Measurements from ENCODE around the gene GCK.

The GCK gene

GRCh38 chr7:44104860-44105771 lies 84.1 kb downstream of the GCK start:
- DNase-seq (ENCODE audit: low spot score): no peak

DNA sequence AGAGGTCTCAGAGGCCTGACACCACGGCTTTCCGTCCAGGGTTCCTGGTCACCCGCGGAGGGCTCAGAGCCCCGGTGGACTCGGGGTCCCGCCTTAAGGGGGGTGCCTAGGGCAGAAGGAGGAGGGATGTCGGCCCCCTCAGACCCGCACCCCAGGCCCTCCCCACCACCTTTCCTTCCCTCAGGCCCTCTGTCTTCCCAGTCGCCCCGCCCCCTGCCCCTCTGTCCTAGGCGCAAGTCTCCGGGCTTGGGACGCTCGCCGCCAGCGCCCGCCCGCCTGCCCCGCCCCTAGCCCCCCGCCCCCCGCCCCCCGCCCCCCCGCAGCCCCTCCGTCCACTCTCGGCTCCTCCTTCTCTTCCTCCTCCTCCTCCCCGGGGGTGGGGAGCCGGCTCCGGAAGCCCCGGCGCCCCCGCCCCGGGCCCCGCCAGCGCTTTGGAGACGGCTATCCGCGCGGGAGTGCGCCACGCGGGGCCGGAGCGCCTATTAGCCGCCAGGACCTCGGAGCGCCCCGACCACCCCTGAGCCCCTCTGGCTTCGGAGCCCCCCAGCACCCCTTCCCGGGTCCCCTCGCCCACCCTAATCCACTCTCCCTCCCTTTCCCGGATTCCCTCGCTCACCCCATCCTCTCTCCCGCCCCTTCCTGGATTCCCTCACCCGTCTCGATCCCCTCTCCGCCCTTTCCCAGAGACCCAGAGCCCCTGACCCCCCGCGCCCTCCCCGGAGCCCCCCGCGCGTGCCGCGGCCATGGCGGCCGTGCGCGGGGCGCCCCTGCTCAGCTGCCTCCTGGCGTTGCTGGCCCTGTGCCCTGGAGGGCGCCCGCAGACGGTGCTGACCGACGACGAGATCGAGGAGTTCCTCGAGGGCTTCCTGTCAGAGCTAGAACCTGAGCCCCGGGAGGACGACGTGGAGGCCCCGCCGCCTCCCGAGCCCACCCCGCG lies 85.0 kb downstream of the GCK start, which contains the start of gene AEBP1:
Gene AEBP1 (plus strand): TSS at position 423 of the 937 bp plus-strand sequence. CDS start 321 bp downstream, at position 744.
- no peak for DNase-seq (ENCODE audit: low spot score)

- no peak for DNase-seq (ENCODE audit: low spot score)
These were observed 85.7 kb downstream of the GCK start for GRCh38 chr7:44103566-44103922.

DNA sequence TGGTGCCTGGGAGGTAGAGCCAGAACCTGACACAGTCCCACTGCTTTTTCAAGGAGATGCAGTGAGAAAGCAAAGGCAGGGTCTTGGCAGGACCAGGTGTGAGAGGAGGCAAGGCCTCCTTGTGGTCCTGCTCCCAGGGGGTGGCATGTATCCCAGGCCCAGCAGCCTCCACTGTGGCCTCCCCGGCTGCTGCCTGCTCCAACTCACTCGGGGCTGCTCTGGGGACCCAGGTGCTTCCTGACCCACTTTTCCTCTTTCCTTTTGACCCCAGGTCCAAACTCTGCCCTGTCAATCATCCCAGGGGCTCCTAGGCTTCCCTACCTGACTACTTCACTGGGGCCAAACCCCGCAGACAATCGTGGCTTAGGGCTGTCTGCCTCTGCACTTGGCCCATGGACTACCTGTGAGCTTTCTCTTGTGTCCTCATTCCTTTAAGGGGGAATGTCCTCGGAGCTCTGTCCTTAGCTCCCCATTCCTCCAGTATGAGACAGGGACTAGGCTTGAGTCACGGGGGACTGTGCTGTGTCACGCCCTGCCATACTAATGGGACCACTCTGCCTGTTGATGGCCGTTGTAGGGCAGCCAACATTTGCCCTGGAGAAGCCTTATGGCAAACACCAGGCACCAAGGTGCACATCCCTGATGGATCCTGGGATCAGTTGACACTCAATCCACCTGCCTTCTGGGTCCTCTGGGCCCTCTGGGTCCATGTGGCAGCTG lies 86.2 kb downstream of the GCK start:
- no peak for DNase-seq (ENCODE audit: low spot score)

- DNase-seq (ENCODE audit: low spot score): no peak
These were observed 87.0 kb downstream of the GCK start for GRCh38 chr7:44101966-44102845.

DNA sequence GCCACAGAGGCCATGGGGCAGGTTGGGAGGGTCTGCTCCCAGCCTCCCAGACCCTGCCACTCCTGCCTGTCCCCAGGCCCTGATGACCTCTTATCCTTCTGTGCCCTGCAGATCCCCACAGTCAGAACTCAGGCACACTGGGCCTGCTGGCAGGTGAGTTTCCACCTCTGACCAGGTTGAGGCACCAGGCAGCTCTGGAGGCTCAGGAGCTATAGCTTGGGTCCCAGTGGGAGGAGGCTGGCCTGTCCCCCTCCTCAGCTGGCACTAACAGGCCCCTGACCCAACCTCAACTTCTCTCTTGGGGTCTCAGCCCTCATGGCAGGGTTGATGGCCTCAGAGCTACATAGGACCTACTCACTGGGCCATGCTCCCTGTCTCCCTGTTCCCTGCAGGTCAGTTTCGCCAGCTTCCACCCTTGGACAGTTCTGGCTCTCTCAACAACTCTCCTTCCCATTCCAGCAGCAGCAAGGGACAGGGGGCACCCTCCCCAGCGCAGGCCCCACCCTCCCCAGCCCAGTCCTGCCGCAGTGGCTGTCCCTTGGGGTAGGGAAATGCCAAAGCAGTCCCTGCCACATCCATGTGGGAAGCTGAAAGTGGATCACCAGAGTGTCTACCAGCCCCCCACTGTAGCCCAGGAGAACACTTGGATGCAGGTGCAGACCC lies 87.8 kb downstream of the GCK start:
- DNase-seq (ENCODE audit: low spot score): no peak

DNA sequence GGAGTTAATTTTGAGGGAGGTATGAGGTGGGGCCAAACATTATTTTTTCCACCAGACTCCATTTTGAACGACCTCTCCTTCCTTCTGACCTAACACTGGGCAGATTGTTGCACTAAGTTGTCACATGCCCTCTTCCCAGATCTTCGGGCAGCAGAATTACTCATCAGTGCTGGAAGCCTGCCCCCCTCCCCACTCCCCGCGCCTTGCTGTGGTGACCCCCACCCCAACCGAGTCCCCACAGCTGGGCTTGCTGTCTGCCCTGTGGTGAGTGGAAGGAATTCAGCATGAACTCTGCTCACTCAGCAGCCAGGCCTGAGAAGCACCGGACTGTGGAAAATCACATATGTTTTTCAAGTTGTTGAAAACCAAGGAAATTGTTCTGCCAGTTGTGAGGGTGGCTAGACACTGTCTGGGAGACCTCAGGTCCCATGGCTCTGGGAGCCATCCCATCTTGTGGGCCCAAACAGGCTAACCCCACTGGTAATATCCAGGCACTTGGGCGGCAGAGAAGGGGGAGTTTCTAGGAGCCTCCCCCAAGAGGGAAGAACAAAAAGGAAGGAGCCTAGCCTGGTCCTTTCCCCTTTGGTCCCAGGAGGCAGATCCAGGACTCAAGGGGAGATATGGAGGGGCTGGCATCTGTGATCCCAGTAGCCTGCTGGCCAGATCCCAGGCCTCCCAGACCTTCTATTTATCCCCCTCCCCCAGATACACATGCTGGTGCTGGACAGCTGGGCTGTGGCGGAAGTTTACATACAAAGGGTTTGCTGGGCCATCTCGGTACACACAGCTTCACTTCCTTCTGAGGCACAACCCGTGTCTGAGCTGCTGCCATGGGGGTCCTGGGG lies 88.6 kb downstream of the GCK start:
- no peak for DNase-seq (ENCODE audit: low spot score)

- no peak for DNase-seq (ENCODE audit: low spot score)
These were observed 89.6 kb downstream of the GCK start for GRCh38 chr7:44099669-44100068.

DNA sequence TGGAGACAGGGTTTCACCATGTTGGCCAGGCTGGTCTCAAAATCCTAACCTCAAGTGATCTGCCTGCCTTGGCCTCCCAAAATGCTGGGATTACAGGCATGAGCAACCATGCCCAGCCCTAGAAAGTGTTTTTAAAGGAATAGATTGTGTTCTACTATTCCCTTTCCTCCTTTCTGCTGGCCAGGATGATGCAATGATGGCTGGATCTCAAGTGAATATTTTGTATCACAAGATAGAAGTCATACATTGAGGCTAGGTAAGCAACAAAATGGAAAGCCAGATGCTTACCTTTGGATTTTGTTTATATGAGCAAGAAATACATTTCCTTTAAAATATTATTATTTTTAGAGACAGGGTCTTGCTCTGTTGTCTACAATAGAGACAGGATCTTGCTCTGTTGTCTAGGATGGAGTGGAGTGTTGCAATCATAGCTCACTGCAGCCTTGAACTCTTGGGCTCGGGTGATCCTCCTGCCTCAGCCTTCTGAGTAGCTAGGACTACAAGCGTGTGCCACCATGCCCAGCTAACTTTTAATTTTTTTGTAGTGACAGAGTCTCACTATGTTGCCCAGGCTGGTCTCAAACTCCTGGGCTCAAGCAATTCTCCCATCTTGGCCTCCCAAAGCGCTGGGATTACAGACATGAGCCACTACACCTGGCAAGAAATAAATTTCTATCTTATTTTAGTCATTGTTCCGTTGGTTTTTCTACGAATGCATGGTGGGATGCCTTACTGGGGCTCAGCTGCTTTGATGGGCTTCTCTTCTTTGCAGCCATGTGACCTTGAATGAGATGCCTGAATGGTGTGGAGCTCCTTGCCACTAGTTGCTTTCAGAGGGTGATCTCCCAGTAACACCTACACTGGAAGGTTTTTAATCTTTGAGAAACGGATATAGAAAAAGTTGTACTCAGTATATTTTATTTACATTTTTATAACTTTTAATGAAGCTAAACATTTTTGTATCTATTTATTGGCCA lies 90.9 kb downstream of the GCK start:
- no peak for DNase-seq (ENCODE audit: low spot score)

GRCh38 chr7:44097064-44097932 lies 91.9 kb downstream of the GCK start:
- no peak for DNase-seq (ENCODE audit: low spot score)

DNA sequence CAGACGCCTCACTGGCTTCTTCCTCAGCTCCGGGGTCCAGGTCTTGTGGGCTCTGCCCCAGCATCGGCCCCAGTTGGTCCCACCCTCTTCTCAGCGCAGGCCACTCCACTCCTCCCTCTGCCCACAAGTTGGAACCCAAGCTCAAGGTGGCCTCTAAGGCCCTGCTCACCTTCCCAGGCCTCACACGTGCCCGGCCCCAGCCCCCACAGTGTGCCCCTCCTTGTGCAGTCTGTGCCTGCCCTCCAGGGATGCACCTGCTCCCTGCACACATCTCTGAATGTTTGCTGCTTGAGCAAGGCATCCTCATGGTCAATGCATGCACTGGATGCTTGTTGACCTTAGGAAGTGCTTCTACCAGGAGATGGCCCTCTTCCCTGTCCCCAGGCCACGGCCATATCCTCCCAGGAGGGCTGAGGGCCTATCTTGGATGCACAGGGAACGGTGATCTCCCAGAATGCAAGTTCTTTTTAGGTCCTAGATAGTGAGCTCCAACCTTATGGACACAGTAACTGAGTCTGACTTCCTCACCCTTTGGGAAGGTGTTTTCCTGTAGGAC lies 92.8 kb downstream of the GCK start:
- no peak for DNase-seq (ENCODE audit: low spot score)

GRCh38 chr7:44095781-44096180 lies 93.5 kb downstream of the GCK start:
- no peak for DNase-seq (ENCODE audit: low spot score)

DNA sequence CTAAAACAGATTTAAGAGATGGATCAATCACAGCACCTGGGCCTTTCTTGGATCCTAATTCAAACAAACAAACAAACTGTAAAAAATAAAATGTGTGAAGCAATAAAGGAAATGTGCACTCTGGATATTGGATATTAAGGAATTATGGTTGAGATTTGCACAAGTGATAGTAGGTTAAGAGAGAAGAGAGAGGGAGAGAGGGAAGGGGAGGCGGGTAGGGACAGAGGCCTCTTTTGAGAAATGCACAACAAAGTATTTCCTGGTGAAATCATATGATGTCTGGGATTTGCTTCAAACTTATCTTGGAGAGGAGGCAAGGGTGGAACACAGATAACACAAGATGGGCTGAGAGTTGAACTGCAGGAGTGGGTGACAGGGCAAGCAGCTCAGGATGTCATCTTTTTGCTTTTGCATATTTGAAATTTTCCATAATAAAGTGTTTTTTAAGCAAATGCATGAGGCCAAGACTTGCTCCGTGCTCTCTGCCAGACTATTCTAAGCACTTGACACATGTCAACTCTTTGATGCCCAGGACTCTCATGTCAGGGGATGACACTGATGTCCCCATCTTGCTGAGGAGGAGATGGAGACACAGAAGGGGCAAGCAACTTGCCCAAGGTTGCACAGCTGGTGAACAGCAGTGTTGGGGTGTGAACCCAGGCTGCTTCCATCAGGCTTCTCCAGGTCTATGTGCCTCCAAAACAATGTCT lies 94.2 kb downstream of the GCK start:
- no peak for DNase-seq (ENCODE audit: low spot score)

DNA sequence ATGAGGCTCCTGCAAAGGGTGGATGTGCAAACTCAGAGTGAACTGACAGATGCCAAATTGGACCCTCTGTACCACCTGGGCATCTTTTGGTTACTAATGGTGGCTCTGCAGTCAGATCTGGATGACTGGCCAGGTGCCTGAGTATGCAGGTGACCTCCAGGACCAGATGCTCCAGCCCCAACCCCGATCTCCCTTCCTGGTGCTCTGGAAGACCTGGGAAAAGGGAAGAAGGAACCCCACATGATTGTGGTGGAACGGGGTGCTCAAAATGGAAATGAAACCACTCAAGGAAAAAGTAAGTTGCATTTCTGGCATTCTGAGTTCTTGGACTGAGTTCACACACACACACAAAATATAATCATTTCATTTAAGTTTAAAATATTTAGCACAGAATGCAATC lies 94.9 kb downstream of the GCK start:
- no peak for DNase-seq (ENCODE audit: low spot score)

Measured in cerebellar cortex (tissue), 1 donor.